IMR-90 (cell line): ENCODE results near the gene OFD1. TPM values are rescaled to one million over a fixed set of nuclear protein-coding genes. Genes with fewer than 3 reads are reported as not detected.

Experiments
- ATAC-seq: fragments of 200-7000 bp; cut with Tn5 transposase; 2 replicates; pipeline ENCODE4 v1.9.1; 2020; ENCODE audit warnings: low read depth, mild to moderate bottlenecking, moderate library complexity
- BruUV-seq: library from RNA; stranded (reverse); fragments of 400-500 nt; replicated peaks from 2 replicates; lab custom pipeline; 2021; lab: Mats Ljungman, UMichigan
- CTCF ChIA-PET: fragments of 300-600 bp; formaldehyde crosslinking; extraction: SDS; loops from one replicate; lab custom pipeline; 2021; ENCODE audit warnings: antibody characterized with exemption; lab: Yijun Ruan, JAX
- POLR2A ChIA-PET: fragments of 300-600 bp; sonication (Branson Sonifier 250); formaldehyde crosslinking; loops from one replicate; lab custom pipeline; 2022; ENCODE audit warnings: antibody characterized with exemption; ENCODE audit not compliant: unreplicated experiment; lab: Charles Lee
- DNase-seq: peaks from one replicate; pipeline ENCODE4 v3.0.0; 2013
- H2AFZ ChIP-seq: replicated peaks from 2 replicates; pipeline ENCODE3; 2013; ENCODE audit warnings: low read length, mild to moderate bottlenecking; ENCODE audit not compliant: poor library complexity
- H2AK5ac ChIP-seq: 2 replicates; pipeline ENCODE4 v1.6.1; 2013; ENCODE audit warnings: low read depth, low read length, inconsistent platforms
- H2AK9ac ChIP-seq: replicated peaks from 2 replicates; pipeline ENCODE3; 2013; ENCODE audit warnings: mild to moderate bottlenecking, low read depth, low read length, moderate library complexity; ENCODE audit not compliant: poor library complexity
- H2BK120ac ChIP-seq: 2 replicates; pipeline ENCODE4 v1.6.1; 2013; ENCODE audit warnings: low read depth, low read length, inconsistent platforms
- H2BK15ac ChIP-seq: 3 replicates; pipeline ENCODE4 v1.6.1; 2013; ENCODE audit warnings: low read depth, low read length, inconsistent platforms
- H2BK20ac ChIP-seq: 2 replicates; pipeline ENCODE4 v1.6.1; 2013; ENCODE audit warnings: low read depth, mild to moderate bottlenecking, inconsistent platforms, low read length, moderate library complexity
- H2BK5ac ChIP-seq: 2 replicates; pipeline ENCODE4 v1.6.1; 2013; ENCODE audit warnings: mild to moderate bottlenecking, low read depth, low read length, inconsistent platforms; ENCODE audit not compliant: poor library complexity, severe bottlenecking
- H3K14ac ChIP-seq: replicated peaks from 2 replicates; pipeline ENCODE4 v1.6.1; 2013; ENCODE audit warnings: low read depth, low read length, inconsistent platforms
- H3K18ac ChIP-seq: 2 replicates; pipeline ENCODE4 v1.6.1; 2013; ENCODE audit warnings: low read depth, low read length, control low read depth
- H3K23ac ChIP-seq: 2 replicates; pipeline ENCODE4 v1.6.1; 2013; ENCODE audit warnings: low read depth, low read length, inconsistent platforms
- H3K27ac ChIP-seq: 2 replicates; pipeline ENCODE4 v1.5.1; 2013; ENCODE audit warnings: mild to moderate bottlenecking, control low read depth, low read length; ENCODE audit not compliant: insufficient read depth
- H3K27me3 ChIP-seq: 2 replicates; pipeline ENCODE4 v1.6.1; 2013; ENCODE audit warnings: low read length; ENCODE audit not compliant: control insufficient read depth, insufficient read depth
- H3K36me3 ChIP-seq: 2 replicates; pipeline ENCODE4 v1.6.1; 2013; ENCODE audit warnings: low read length, mixed read lengths; ENCODE audit not compliant: control insufficient read depth, insufficient read depth
- H3K4ac ChIP-seq: 2 replicates; pipeline ENCODE4 v1.6.1; 2013; ENCODE audit warnings: low read depth, low read length, inconsistent platforms
- H3K4me1 ChIP-seq: 2 replicates; pipeline ENCODE4 v1.6.1; 2013; ENCODE audit warnings: low read length, mixed read lengths; ENCODE audit not compliant: control insufficient read depth, insufficient read depth
- H3K4me2 ChIP-seq: 2 replicates; pipeline ENCODE4 v1.6.1; 2013; ENCODE audit warnings: low read depth, mild to moderate bottlenecking, control low read depth, low read length, moderate library complexity
- H3K4me3 ChIP-seq: 2 replicates; pipeline ENCODE4 v1.5.1; 2013; ENCODE audit warnings: low read depth, mild to moderate bottlenecking, control low read depth, low read length, moderate library complexity; ENCODE audit not compliant: insufficient read depth
- H3K56ac ChIP-seq: 2 replicates; pipeline ENCODE4 v1.6.1; 2013; ENCODE audit warnings: low read length, inconsistent platforms; ENCODE audit not compliant: insufficient read depth; ENCODE audit errors: extremely low read depth
- H3K79me1 ChIP-seq, 2 experiments: 2 replicates each; pipeline ENCODE4 v1.6.1; 2013; ENCODE audit warnings: low read length in 2 of 2, inconsistent platforms in 1 of 2, low read depth in 1 of 2
- H3K9ac ChIP-seq: 2 replicates; pipeline ENCODE4 v1.6.1; 2013; ENCODE audit warnings: low read depth, low read length, control low read depth
- H3K9me1 ChIP-seq: 2 replicates; pipeline ENCODE4 v1.6.1; 2013; ENCODE audit warnings: low read length, inconsistent platforms; ENCODE audit not compliant: insufficient read depth
- H3K9me3 ChIP-seq: 2 replicates; pipeline ENCODE4 v1.6.1; 2013; ENCODE audit warnings: low read length; ENCODE audit not compliant: control insufficient read depth, insufficient read depth
- H4K20me1 ChIP-seq: 2 replicates; pipeline ENCODE4 v1.6.1; 2013; ENCODE audit warnings: low read length, inconsistent platforms; ENCODE audit not compliant: insufficient read depth
- H4K5ac ChIP-seq: 2 replicates; pipeline ENCODE4 v1.6.1; 2013; ENCODE audit warnings: mild to moderate bottlenecking, low read depth, low read length, control low read depth
- H4K8ac ChIP-seq, 2 experiments: 2 replicates each; pipeline ENCODE4 v1.6.1; 2013; ENCODE audit warnings: low read depth in 2 of 2, low read length in 2 of 2, control low read depth in 1 of 2, inconsistent platforms in 1 of 2
- H4K91ac ChIP-seq: 2 replicates; pipeline ENCODE4 v1.6.1; 2013; ENCODE audit warnings: low read depth, low read length, inconsistent platforms; ENCODE audit not compliant: insufficient read depth
- BHLHE40 ChIP-seq: fragments of 150-350 bp; IDR thresholded peaks from 2 replicates; pipeline ENCODE4 v1.6.1; 2016; ENCODE audit warnings: mild to moderate bottlenecking, low read depth, low read length
- CHD1 ChIP-seq: IDR thresholded peaks from 2 replicates; pipeline ENCODE4 v1.6.1; 2012; ENCODE audit warnings: low read depth, low read length, improper control_type of control experiment
- FOS ChIP-seq: fragments of 150-350 bp; IDR thresholded peaks from 2 replicates; pipeline ENCODE4 v1.6.1; 2016; ENCODE audit warnings: low read depth, low read length
- MXI1 ChIP-seq: IDR thresholded peaks from 2 replicates; pipeline ENCODE4 v1.6.1; 2012; ENCODE audit warnings: low read depth, mild to moderate bottlenecking, low read length, moderate library complexity, borderline replicate concordance
- USF2 ChIP-seq: fragments of 150-350 bp; IDR thresholded peaks from 2 replicates; pipeline ENCODE4 v1.6.1; 2017; ENCODE audit warnings: mild to moderate bottlenecking, antibody characterized with exemption, low read length, low read depth
- WGBS, 2 experiments: methylation state at CpG; one replicate each; pipeline versions ENCODE4 v1.1.5 to v1.1.7; 2013; ENCODE audit warnings: missing lambda C conversion rate in 2 of 2; ENCODE audit not compliant: insufficient read length in 1 of 2; ENCODE audit errors: extremely low coverage in 2 of 2; 5-methylcytosine and 5-hydroxymethylcytosine counted together
- dilution Hi-C: fragments of 300-500 bp; cut with HindIII; formaldehyde crosslinking; loops from one replicate; pipeline ENCODE4 v1.14.3; 2018; ENCODE audit warnings: low sequenced_read_pairs; ENCODE audit not compliant: unreplicated experiment
- in situ Hi-C: fragments of 300-500 bp; cut with MboI; formaldehyde crosslinking; loops from 3 replicates; pipeline ENCODE4 v1.14.3; 2019; ENCODE audit warnings: low sequenced_read_pairs, inconsistent platforms, mixed read lengths
- intact Hi-C: fragments of 100-400 bp; cut with micrococcal nuclease; formaldehyde crosslinking; loops from 2 replicates; pipeline ENCODE4 v1.10.0; 2022
- polyA plus RNA-seq, 3 experiments: library from polyadenylated mRNA; depleted of rRNA; stranded (reverse); fragments of >200 nt; gene quantifications; 2 replicates each; pipeline ENCODE4 v1.2.3, GENCODE V29; 2012; ENCODE audit warnings: low replicate concordance in 1 of 3
- total RNA-seq: library from RNA; depleted of rRNA; stranded (reverse); fragments of >200 nt; gene quantifications from 2 replicates; pipeline ENCODE4 v1.2.3, GENCODE V29; 2012
- TF ChIP-seq, protein P1 (sequence below): conservative IDR thresholded peaks from 2 replicates; pipeline ENCODE4 v1.5.1; 2012; ENCODE audit warnings: mild to moderate bottlenecking, low read depth, low read length, improper control_type of control experiment

The OFD1 gene
- total and polyA plus RNA-seq, 2 of the 4 experiments (the other 2 are of a cell fraction), result 8.4 to 8.6 TPM

- ChIA-PET CTCF (no interaction called here), POLR2A (no interaction called here)
- Histone ChIP-seq H3K9me1 (no peaks in the 10 kb centered on the region), H4K5ac (no peak overlapping the region), H3K18ac (no peak overlapping the region), H3K4me3 (no peak overlapping the region), H2AK9ac (no peak overlapping the region), H4K8ac (no peak overlapping the region), H3K23ac (no peak overlapping the region), H3K14ac (no peak overlapping the region), H3K27ac (no peak overlapping the region), H2BK120ac (no peak overlapping the region), H4K91ac (no peak overlapping the region), H3K27me3 (peaks cover 11% of the 10 kb centered on the region), H3K4me2 (no peak overlapping the region), H3K9me3 (no peaks in the 10 kb centered on the region), H3K56ac (no peak overlapping the region), H2AFZ (no peak overlapping the region), H2BK5ac (no peak overlapping the region), H3K4me1 (no peaks in the 10 kb centered on the region), H2AK5ac (no peak overlapping the region), H4K20me1 (no peaks in the 10 kb centered on the region), H2BK15ac (no peak overlapping the region), H3K9ac (no peak overlapping the region), H2BK20ac (no peak overlapping the region), H3K79me1 (no peaks in the 10 kb centered on the region), H3K36me3 (no peaks in the 10 kb centered on the region), H3K4ac (no peak overlapping the region)
- in situ Hi-C loops, result no loop called here
- TF ChIP-seq, protein P1, sequence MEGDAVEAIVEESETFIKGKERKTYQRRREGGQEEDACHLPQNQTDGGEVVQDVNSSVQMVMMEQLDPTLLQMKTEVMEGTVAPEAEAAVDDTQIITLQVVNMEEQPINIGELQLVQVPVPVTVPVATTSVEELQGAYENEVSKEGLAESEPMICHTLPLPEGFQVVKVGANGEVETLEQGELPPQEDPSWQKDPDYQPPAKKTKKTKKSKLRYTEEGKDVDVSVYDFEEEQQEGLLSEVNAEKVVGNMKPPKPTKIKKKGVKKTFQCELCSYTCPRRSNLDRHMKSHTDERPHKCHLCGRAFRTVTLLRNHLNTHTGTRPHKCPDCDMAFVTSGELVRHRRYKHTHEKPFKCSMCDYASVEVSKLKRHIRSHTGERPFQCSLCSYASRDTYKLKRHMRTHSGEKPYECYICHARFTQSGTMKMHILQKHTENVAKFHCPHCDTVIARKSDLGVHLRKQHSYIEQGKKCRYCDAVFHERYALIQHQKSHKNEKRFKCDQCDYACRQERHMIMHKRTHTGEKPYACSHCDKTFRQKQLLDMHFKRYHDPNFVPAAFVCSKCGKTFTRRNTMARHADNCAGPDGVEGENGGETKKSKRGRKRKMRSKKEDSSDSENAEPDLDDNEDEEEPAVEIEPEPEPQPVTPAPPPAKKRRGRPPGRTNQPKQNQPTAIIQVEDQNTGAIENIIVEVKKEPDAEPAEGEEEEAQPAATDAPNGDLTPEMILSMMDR, result no peak
- TF ChIP-seq CHD1, result no peak
- no peak for TF ChIP-seq USF2
- TF ChIP-seq MXI1, result no peak
- TF ChIP-seq BHLHE40, result no peak
- no peak for TF ChIP-seq FOS
- no peak for ATAC-seq
- BruUV-seq, result no TSS peak
- dilution Hi-C loops, result no loop called here
- no CpG with 5 or more reads among the region's 7 CpGs for WGBS, 2 experiments
- no peak for DNase-seq
- intact Hi-C loops, result no loop called here
Measured at GRCh38 chrX:13815664-13816063, 81.1 kb downstream of the OFD1 start.
